Endothelial cell of umbilical vein (primary cell): ENCODE results near the gene SGCD.

Source experiments
- CTCF ChIP-seq, 2 donors: IDR thresholded peaks; 1 replicate in 1 of 2; 2 replicates in 1 of 2; pipeline ENCODE4 v1.5.1; 2011; ENCODE audit warnings: low read length in 2 of 2, mild to moderate bottlenecking in 2 of 2, moderate library complexity in 2 of 2, control low read depth in 1 of 2, inconsistent platforms in 1 of 2, low read depth in 1 of 2; ENCODE audit not compliant: insufficient read depth in 1 of 2; ENCODE audit errors: extremely low read depth in 1 of 2
- EZH2 ChIP-seq: IDR thresholded peaks from 2 replicates; pipeline ENCODE4 v1.6.1; 2012; ENCODE audit warnings: borderline replicate concordance, low read depth, mild to moderate bottlenecking, moderate library complexity, low read length, inconsistent platforms; ENCODE audit not compliant: severe bottlenecking
- FOS ChIP-seq: IDR thresholded peaks from 2 replicates; pipeline ENCODE4 v1.6.1; 2011; ENCODE audit warnings: mild to moderate bottlenecking, low read length, moderate library complexity, borderline replicate concordance; ENCODE audit not compliant: insufficient read depth
- GATA2 ChIP-seq: IDR thresholded peaks from 2 replicates; pipeline ENCODE4 v1.7.0; 2011; ENCODE audit warnings: low read depth, mild to moderate bottlenecking, moderate library complexity, mixed read lengths, low read length; ENCODE audit not compliant: insufficient read length, insufficient read depth
- JUN ChIP-seq: IDR thresholded peaks from 2 replicates; pipeline ENCODE4 v1.6.1; 2011; ENCODE audit warnings: borderline replicate concordance, low read depth; ENCODE audit not compliant: insufficient read length, insufficient read depth
- MAX ChIP-seq: IDR thresholded peaks from 2 replicates; pipeline ENCODE4 v1.6.1; 2011; ENCODE audit not compliant: insufficient read depth, insufficient read length
- MYC ChIP-seq: IDR thresholded peaks from one replicate; pipeline ENCODE4 v1.6.1; 2011; ENCODE audit warnings: mild to moderate bottlenecking, low read depth, low read length
- POLR2A ChIP-seq: IDR thresholded peaks from 2 replicates; pipeline ENCODE4 v1.6.1; 2012; ENCODE audit warnings: low read depth, mild to moderate bottlenecking, control low read depth, low read length
- POLR2AphosphoS5 ChIP-seq: IDR thresholded peaks from 2 replicates; pipeline ENCODE4 v1.6.1; 2012; ENCODE audit warnings: low read depth, mild to moderate bottlenecking, control low read depth, low read length, moderate library complexity; ENCODE audit not compliant: insufficient read depth

- TF ChIP-seq CTCF (IDR thresholded peaks at IDR 0.05; ENCODE audit: extremely low read depth in 1 of 2, insufficient read depth in 1 of 2, low read depth in 1 of 2, low read length in 2 of 2) (no peak), POLR2A (no peak), FOS (no peak), POLR2AphosphoS5 (no peak), MAX (no peak), EZH2 (no peak), JUN (no peak), GATA2 (no peak), MYC (no peak)
Measured at GRCh38 chr5:156722358-156722757, 395.4 kb downstream of the SGCD start.
